Embryonic facial prominence (tissue), 1 donor: ENCODE data around the gene MMP2.

Experiments used
- DNase-seq: peaks from one replicate; pipeline ENCODE4 v3.0.0-alpha.2; 2016; ENCODE audit errors: extremely low spot score

The MMP2 gene

GRCh38 chr16:55469821-55470532 is 9.0 kb upstream of the MMP2 start:
- no peak for DNase-seq

GRCh38 chr16:55470533-55471371 is 8.2 kb upstream of the MMP2 start:
- no peak for DNase-seq

GRCh38 chr16:55471448-55472097 is 7.4 kb upstream of the MMP2 start:
- no peak for DNase-seq

DNA sequence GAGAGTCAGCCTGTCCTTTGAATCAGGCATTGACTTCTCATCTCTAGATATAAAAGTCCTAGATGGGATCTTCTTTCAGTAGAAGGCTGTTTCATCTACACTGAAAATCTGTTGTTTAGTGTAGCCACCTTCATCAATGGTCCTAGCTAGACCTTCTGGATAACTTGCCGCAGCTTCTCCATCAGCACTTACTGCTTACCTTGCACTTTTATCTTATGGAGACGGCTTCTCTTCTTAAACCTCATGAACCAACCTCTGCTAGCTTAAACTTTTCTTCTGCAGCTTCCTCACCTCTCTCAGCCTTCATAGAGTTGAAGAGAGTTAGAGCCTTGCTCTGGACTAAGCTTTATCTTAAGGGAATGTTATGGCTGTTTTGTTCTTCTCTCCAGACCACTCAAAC is 5.4 kb upstream of the MMP2 start:
- DNase-seq, result no peak

GRCh38 chr16:55474821-55475220 is 4.2 kb upstream of the MMP2 start:
- DNase-seq, result no peak

DNA sequence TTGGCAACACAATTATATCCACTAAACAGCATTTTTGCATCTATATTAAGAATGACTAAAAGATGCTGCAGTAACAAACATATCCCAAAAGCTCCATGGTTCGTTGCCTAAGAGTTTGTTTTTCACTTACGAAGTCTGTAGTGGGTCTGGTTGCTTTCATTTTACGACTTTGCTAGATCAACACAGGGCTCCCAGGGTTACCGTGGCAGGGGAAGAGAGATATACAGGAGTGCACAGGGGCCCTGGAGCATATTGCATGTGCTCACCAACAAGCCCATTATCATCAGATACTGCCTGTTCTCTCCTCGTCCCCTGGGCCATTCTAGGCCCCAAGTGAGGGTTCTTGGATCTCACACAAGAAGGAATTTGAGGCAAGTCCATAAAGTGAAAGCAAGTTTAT is 3.1 kb upstream of the MMP2 start:
- no peak for DNase-seq

- DNase-seq, result no peak
Observed at GRCh38 chr16:55476625-55477533, 2.1 kb upstream of the MMP2 start.

DNA sequence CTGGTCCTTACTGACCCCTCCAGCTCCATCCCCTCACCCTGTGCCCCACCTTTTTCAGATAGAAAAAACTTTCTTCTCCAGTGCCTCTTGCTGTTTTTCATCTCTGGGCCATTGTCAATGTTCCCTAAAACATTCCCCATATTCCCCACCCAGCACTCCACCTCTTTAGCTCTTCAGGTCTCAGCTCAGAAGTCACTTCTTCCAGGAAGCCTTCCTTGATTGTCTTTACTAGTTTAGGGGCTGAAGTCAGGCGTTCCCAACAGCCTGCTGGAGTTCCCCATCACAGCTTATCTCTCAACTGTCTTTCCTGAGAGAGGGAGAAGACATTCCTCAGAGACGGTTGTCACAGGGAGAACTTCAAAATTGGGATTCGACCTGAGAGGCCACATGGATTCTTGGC is 1.3 kb upstream of the MMP2 start:
- DNase-seq, result no peak

GRCh38 chr16:55479430-55480140 is 587 bp downstream of the MMP2 start:
- peak; percentile 25 for DNase-seq

- DNase-seq, result peak; percentile 32
Observed at GRCh38 chr16:55480228-55480655, 1.2 kb downstream of the MMP2 start.

- no peak for DNase-seq
Observed at GRCh38 chr16:55481023-55481422, 2.0 kb downstream of the MMP2 start.

DNA sequence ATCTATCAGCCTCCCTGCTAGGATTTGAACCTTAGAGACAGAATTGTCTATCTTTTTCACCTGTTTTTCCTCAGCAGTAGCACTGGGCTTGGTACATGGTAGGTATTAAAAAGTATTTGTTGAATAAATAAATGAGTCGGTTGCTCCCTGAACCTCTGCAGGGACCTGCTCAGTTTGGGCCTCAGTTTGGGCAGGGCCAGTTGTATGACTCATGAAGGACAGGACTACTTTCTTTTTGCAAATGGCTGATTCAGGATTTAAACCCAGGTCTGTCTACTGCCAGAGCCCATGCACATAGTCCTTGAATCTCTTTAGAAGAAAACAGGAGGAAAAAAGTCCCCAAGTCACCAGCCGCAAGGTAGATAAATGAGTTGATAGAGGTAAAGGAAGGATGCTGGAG is 3.1 kb downstream of the MMP2 start:
- DNase-seq, result no peak

GRCh38 chr16:55487048-55487803 is 8.2 kb downstream of the MMP2 start:
- DNase-seq, result peak; percentile 31

DNA sequence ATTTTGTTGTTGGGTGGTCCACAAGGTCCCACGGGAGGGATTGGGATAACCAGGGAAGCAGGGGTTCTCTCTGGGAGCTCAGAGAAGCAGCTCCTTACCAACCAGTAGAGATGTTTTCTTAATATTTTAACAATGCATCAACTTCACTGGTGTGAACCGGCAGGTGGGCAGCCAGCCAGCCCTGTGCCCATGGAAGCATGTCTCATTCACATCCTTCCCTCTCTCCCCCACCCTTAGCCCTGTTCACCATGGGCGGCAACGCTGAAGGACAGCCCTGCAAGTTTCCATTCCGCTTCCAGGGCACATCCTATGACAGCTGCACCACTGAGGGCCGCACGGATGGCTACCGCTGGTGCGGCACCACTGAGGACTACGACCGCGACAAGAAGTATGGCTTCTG is 9.3 kb downstream of the MMP2 start:
- DNase-seq, result no peak

DNA sequence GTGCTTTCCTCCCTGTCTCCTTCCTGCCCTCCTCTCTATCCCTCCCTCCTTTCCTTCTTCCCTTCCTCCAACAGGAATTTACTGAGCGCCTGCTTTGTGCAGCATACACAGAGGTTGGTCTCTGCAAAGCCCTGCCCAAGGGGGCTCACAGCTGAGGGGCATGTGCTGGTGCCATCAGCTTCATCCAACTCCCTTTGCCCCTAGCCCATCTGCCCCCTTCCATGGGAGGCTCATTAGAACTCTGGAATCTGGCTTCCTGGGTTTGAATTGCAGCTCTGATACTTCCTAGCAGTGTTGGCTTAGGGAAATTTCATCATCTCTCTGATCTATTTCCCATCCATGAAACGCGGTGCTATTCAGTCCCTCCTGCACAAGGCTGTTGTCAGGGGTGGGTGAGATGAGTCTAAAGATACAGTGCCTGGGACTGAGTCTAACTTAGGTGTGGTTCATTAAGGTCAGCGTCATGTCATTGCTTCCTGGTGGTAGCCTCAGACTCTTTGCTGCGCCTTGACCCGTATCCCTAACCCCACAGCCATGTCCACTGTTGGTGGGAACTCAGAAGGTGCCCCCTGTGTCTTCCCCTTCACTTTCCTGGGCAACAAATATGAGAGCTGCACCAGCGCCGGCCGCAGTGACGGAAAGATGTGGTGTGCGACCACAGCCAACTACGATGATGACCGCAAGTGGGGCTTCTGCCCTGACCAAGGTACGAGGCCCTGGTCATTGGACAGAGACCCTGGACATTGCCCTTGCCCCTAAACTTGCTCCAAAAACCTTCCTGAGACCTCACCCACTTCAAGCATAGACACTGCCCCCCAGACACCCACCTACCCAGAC is 10.3 kb downstream of the MMP2 start:
- no peak for DNase-seq

- DNase-seq, result no peak
Observed at GRCh38 chr16:55489956-55490265, 10.9 kb downstream of the MMP2 start.

DNA sequence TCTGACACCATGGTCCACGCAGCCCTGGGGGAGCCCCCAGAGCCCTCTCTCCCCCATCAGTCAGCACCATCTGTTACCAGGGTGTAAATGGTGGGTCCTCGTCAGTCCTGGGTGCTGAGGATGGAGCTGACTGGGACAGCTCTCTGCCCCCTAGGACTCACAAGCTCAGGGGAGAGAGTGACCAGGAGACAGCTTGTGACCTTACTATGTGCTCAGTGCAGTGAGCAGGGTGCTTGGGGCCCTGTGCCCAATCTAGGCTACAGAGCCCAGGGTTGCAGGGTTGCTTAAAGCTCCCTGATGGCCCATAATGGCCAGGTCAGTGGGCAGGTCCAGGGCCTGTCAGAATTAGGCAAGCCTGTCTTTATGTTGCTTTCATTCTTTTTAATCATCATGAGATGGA is 11.3 kb downstream of the MMP2 start:
- no peak for DNase-seq

DNA sequence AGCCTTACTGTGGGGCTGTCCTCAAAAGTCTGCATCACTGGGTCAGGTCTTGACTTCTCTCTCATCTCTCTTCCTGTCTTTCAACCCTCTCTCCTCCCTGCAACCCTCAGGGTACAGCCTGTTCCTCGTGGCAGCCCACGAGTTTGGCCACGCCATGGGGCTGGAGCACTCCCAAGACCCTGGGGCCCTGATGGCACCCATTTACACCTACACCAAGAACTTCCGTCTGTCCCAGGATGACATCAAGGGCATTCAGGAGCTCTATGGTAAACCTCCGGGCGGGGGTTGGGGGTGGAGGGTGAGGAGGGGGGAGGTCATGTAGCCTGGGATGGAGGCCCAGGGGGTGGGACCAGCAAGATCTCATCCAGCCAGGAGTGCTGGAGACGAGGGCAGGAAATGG is 12.7 kb downstream of the MMP2 start:
- DNase-seq, result no peak

DNA sequence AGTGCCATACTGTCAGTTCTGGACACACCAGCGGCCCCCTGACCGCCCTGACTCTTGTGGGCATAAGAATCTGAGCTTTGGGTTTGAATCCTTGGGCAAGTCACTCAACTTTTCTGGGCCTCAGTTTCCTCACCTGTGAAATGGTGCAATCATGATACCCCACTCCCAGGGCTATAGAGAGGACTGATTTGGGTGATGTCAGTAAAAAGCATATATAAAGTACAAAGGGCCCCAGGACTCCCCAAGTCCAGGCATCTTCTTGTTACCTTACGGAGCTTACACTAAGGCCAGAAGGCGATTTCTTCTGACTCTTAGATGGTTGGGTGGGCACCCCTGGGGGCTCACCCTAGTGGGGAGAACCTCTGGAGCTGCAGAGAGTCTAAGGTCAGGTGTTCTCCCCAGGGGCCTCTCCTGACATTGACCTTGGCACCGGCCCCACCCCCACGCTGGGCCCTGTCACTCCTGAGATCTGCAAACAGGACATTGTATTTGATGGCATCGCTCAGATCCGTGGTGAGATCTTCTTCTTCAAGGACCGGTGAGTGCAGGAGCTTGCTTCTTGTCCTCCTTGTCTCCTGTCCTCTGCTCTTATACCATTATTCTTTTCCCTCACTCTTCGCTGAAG is 13.9 kb downstream of the MMP2 start:
- DNase-seq, result no peak
